ENCODE results near the gene PRSS22.

PRSS22 gene

DNA sequence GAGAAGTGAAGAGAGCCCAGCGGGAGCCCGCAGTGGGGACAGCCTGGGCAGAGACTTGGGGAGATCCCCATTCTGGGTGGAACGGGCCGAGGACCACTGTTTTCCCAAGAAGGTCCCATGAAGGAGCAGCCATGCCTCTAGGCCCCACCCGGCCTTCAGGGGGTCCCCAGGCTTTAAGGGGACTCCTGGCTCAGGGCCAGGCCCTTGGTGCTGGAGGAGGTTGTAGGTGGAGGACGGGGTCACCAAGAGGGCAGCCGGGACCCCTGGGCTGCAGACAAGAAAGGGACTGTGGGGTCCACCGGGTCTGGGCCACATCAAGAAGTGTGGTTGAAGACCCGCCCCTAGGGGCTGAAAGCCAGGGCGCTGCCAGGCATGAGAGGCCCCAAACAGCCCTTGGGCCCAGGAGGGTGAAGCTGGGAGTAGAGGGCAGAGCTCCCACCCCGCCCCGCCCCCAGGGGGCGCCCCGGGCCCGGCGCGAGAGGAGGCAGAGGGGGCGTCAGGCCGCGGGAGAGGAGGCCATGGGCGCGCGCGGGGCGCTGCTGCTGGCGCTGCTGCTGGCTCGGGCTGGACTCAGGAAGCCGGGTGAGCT, 41.1 kb downstream of the PRSS22 start, which contains the start of gene PRSS21:
TSS of gene PRSS21 (plus strand) at position 487 of the 589 bp plus-strand sequence. CDS start at position 519, 32 bp downstream.
- DNase-seq (ENCODE audit: low read depth), result no peak

DNA sequence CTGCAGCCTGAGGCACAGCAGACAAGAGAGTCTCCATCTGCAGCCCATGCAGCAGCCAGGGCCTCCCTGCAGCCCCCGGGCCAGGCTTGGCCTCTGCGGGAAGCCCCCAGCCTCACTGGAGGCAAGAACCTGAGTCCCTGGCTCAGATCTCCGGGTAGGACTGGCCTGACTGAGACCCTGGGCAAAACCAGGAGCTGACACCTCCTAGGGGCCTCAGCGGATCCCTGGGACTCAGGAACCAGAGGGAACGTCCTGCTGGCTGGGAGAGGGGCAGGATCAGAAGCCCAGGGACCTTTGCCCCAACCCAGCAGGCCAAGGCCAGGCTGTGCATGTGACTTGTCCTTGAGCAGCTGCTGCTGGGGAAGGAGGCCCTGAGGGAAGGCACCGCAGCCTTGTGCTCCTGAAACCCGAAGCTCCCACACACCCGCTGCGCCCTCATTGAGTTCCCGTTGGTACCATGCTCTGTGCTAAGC, 42.6 kb downstream of the PRSS22 start:
- no peak for DNase-seq (ENCODE audit: low read depth)

DNA sequence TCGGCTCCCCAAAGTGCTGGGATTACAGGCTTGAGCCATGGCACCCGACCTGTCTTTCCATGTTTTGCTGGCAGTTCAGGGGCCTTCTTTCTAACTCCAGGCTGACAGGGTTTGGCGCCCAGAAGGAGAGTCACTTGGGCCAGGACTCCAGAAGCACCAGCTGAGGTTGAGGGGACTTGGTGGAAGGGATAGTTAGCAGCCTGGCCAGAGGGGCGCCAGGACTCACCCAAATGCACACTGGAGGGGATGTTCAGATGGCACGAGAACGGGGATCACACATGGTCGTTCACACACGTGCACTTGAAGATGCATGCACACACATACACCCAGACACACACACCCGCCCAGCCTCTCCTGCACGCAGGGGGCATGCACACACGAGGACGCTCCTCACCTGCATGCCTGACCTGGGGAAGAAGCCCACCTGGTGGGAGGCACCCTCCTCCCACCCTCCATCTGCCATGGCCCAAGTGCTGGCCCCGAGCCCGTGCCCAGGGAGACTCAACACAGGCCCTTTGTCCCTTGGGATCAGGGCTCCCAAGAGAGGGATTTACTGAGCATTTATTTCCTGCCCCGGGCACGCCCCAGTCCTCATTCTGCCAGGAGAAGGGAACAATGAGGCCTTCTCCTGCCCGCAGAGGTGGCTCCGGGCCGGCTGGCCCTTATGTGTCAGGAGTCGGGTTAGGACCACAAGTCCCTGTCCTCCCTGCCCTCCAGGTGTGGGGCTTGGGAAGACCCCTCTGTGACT, 43.2 kb downstream of the PRSS22 start:
- no peak for DNase-seq (ENCODE audit: low read depth)

DNA sequence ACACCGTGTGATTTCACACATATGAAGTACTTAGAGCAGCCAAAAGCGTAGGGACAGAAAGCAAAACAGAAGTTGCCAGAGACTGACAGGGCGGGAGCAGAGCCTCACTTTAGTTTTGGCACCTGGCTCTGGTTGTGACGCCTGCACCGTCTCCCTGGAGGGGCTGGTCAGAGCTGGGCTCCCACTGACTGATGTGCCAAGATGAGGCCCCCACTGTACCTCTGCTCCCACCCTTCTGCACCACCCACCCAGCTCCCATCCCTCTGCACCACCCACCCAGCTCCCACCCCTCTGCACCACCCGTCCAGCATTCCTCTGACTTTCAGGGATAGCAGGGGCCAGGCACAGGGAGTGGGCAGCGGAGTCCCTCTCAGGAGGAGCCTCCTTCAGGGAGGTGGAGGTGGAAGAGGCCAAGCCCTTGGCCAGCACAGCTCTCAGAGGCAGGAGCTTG, 44.2 kb downstream of the PRSS22 start:
- DNase-seq (ENCODE audit: low read depth), result no peak

DNA sequence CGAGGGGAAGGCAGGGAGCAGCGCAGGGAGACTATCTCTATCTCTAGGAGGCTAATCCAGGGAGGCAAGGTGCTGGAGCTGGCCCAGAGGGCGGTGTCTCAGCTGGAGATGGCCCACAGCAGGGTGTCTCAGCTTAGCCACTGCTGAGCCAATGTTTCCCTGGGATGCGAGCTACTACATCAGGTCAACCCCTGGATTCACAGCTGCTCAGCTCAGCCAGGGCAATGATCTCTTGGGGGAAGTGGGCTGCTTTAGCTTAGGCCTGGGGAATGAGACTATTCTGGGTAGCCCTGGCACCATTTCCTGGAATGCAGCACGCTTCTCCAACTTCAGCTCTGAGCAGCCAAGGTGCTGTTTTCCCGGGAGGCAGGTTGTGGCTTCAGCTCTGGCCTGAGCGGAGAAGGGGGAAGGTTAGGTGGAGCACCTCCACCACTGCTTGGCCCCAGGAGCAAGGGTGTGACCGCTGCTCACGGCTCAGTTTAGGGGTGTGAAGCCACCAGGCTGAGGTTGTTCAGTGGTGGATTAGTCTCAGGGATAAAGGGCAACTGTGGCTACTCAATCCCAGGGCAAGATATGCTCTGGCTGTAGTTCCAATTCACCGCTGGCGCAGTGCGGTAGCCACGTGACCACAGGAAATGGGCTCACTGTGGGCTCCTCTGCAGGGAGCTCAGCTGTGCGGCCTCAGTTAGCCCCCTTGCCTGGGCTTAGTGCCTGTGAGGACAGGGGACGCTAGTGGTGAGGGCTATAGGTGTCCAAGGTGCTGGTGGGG, 46.1 kb downstream of the PRSS22 start:
- DNase-seq (ENCODE audit: low read depth), result no peak

DNA sequence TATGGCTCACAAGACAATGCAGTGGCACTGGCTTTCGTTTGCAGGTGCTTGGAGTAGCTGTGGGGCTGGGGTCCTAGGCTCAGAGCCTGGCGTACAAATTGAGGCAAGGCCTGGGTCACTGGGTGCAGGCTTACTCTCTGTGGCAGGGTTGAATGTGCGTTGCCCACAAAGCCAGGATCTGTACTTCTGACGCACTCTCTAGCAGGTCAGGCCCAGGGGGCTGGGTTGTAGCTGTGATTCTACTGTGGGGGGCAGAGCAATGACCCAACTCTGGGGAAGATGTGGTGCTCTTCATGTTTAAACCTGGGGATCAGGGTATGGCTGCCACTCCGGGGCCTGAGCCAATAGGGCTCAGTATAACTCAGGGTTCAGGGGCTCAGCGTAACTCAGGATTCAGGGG, 47.3 kb downstream of the PRSS22 start:
- no peak for DNase-seq (ENCODE audit: low read depth)

DNA sequence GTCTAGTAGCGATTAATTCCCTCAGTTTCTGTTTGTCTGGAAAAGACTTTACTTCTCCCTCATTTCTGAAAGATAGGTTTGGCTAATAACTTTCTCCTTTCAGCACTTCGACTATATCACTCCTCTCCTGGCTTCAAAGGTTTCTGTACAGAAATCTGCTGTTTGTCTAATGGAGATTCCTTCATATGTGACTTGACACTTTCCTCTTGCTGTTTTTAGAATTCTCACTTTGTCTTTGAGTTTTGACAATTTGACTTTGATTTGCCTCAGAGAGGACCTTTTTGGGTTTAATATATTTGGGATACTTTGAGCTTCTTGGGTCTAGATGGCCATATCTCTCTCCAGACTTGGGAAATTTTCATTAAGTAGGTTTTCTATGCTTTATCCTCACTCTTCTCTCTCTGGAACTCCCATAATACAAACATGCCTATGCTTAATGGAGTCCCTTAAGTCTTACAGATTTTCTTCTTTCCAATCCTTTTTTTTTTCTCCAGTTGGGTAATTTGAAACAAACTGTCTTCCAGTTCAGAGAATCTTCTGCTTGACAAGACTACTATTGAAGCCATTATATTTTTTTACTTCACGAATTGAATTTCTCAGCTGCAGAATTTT, 48.7 kb downstream of the PRSS22 start:
- no peak for DNase-seq (ENCODE audit: low read depth)

DNA sequence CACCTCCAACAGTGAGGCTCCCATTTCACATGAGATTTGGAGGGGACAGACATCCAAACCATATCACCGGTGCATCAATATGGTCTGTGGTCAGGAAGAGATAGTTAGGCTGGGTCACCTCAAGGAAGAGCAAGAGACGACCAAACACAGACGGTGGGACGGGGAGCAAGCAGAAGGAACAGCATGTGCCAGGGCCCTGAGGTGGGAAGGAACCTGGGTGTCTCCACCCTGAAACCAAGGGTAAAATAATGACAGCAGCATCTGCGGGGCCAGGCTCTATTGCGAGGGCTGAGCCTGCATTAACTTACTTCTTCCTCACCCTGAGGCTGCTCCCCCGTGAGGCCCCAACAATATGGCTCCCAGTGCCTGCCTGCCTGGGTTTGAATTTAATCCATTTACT, 49.8 kb downstream of the PRSS22 start:
- DNase-seq (ENCODE audit: low read depth), result no peak

DNA sequence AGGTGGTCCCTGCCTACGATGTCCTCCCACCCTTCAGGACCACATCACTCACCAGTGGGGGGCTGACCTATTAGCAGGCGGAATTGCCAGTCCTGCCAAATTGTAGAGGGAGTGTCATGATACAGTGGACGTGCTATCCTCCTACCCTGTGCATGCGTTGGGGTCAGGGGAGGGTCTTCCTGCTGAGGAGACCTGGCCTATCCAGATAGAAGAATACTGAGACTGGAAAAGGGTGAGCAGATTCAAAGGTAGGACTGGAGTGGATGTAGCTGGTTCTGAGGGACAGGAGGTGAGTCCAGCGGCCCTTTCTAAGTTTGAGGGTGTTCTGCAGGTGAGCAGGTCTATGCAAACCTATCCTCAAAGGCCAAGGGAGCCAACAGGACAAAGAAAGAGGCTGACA, 51.7 kb downstream of the PRSS22 start:
- no peak for DNase-seq (ENCODE audit: low read depth)

DNA sequence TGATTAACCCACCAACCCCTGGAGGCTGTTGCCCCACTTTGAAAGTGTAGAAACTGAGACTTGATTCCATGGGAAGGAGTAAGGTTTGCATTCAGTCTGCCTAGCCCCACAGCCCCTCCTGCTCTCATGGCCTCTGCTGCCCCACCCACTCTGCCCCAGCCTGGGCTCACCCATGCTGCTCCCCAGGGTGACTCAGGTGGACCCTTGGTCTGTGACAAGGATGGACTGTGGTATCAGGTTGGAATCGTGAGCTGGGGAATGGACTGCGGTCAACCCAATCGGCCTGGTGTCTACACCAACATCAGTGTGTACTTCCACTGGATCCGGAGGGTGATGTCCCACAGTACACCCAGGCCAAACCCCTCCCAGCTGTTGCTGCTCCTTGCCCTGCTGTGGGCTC, 53.2 kb downstream of the PRSS22 start:
- no peak for DNase-seq (ENCODE audit: low read depth)

DNA sequence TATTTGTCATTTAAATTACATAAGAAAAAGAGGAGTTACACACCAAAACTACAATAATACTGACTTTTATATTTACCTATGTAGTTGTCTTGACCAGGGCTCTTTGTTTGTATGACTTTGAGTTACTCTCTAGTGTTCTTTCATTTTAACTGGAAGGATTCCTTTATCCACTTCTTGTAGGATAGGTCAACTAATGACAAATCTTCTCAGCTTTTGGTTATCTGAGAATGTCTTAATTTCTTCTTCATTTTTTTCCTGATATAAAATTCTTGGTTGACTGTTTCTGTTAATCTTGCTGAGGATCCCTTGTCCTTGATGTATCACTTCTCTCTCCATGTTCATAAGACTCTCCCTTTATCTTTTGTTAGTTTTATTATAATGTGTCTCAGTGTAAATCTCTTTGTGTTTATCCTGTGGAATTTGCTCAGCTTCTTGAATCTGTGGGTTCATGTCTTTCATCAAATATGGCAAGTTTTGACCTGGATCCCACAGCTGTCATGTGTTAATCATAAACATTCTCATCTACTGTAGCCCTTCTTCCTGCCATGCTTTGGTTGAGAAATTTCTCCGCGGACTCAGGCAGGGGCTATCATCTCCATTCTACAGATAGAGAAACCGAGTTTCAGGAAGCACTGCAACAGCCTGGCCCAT, 54.3 kb downstream of the PRSS22 start:
- DNase-seq (ENCODE audit: low read depth), result no peak
